HG03045 (cell line): ENCODE data around the gene CFAP299.

Experiments used
- ATAC-seq: cut with Tn5 transposase; IDR thresholded peaks from one replicate; pipeline ENCODE4 v1.9.1; 2021; ENCODE audit warnings: mild to moderate bottlenecking, moderate library complexity; ENCODE audit not compliant: unreplicated experiment

The CFAP299 gene

DNA sequence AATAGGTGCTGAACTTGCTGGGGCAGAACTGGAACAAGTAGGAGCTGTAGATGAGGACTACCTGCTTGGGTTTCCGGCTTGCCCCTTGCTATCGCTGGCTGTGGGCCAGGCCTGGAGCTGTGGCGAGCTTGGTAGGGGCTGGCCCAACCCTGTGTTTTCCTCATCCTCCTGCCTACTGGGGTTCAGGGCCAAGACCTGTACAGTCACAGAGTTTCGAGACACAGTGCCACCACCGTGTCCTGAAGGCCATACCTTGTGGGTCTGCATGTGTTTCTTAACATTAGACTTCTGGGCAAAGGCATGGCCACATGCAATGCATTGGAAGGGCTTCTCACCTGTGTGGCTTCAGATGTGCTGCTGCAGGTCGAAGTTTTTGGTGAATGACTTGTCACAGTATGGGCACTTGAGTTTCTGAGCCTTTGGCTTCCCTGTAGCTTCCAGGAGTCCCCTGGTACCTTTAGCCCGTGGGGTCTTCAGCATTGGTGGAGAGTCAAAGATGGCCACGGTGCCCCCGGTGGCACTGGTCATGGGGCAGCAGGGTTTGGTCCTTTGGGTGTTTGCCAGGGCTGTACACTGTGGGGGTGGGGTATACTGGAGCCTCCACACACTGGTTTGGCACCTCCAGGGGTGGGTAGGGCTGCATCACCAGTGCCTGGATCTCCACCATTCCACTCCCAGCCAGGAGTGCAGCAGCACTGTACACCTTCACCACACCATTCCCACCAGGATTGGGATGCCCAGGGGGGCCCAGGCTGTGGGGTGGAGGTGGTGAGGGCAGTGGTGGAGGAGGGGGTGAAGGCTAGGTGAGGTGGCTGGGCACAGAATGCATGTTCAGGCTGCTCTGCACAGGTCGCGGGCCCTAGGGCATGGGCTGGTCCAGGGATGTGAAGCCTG lies 52.1 kb downstream of the CFAP299 start:
- ATAC-seq = no peak

- ATAC-seq = no peak
Observed at GRCh38 chr4:80388284-80388607, 52.7 kb downstream of the CFAP299 start.

DNA sequence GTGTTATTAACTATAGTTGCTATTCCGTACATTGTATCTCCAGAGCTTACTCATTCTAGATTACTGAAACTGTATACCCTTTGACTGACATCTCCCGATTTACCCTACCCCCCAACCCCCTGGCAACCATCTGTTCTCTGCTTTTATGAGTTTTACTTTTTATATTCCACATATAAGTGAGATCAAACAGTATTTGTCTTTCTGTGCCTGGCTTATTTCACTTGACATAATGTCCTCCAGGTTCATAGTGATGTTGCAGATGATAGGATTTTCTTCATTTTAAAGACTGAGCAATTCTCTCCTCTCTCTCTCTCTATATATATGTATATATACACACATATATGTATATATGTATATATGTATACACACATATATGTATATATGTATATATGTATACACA lies 54.6 kb downstream of the CFAP299 start:
- ATAC-seq = no peak

GRCh38 chr4:80393246-80393969 lies 57.9 kb downstream of the CFAP299 start:
- no peak for ATAC-seq

GRCh38 chr4:80393970-80394250 lies 58.4 kb downstream of the CFAP299 start:
- ATAC-seq = no peak

DNA sequence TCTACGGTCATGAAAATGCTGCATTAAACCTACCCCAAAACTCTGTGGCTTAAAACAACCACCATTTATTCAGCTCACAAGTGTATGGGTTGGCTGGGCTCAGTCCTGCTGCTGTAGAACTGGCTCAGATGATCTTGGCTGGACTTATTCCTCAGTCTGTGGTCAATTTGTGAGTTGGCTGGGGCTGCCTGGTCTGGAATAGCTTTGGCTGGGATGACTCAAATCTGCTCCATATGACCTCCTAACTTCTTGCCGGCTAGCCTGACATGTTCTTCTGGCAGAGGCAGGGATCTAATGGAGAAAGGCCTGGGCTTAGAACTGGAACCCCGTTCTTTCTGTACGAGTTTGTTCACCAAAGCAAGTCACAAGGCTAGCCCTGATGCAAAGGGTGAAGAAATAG lies 71.7 kb downstream of the CFAP299 start:
- ATAC-seq = no peak

DNA sequence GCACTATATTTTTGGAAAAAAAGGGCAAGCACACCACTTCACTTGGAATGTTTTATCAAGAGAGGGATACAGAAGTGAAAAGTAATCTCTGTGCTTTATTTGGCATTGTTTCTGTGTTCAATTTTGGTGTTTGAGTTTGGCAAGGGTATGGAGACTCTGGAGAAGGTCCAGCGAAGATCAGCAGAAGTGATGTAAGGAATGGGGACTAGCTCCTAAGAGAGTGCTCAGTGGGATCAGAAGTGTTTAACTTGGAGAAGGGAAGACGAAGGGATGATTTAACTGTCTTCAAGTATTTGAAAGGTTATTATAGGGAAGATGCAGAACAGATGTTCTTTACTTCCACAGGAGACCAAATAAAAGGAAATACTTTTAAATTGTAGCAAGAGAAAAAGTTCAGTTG lies 74.3 kb downstream of the CFAP299 start:
- ATAC-seq = no peak

DNA sequence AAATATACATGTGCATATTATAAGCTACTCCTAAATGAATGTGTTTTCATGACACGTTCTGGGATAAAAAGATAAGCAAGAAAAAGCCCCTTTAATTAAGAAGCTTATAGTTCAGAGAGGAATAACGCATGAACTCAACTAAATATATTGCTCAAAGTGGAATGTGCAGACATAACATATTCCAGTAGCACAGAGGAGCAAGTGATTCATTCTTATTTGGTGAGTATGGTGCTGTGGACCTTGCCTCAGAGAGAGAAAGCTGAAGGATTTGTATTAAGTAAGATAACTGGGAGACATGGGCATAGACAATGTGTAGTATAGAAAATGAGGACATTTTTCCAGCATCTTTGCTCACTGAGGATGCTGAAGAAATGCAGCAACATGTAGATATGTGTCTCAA lies 76.8 kb downstream of the CFAP299 start:
- ATAC-seq = no peak

- ATAC-seq = no peak
Observed at GRCh38 chr4:80413086-80413485, 77.6 kb downstream of the CFAP299 start.

GRCh38 chr4:80417019-80417418 lies 81.5 kb downstream of the CFAP299 start:
- no peak for ATAC-seq

DNA sequence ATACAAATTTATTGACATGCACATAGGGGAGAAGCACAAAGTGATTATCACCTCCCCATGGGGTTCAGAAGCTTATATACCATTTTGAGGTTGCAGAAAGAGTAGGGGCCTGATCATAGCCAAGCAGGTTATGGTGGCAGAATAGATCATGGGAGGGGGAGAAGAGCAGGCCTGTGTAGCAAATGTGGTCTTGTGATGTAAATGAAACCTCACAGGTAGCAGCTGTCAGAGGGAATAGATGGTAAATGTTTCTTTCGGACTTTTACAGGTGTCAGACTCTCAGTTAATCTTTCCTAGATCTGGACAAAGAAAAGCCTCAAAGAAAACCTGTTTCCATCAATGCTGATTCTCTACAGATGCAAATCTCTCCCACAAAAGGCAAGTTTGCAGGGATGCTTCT lies 84.4 kb downstream of the CFAP299 start:
- no peak for ATAC-seq

DNA sequence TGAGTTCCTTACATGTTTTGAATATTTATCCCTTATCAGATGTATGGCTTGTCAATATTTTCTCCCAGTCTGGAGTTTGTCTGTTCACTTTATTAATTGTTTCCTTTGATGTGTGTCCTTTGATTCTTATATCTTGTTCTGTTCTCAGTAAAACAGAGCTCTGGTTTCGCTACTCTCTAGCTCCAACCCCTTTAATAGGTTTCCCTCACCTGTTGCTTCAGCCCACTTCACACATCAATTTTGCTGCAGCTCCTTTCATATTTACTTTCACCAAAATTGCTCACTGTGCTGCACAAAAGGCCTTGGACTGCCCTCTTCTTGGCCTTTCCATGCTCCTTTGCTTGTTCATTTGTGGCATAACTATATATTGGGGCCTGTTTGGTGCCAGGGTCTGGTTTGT lies 85.1 kb downstream of the CFAP299 start:
- ATAC-seq = no peak

DNA sequence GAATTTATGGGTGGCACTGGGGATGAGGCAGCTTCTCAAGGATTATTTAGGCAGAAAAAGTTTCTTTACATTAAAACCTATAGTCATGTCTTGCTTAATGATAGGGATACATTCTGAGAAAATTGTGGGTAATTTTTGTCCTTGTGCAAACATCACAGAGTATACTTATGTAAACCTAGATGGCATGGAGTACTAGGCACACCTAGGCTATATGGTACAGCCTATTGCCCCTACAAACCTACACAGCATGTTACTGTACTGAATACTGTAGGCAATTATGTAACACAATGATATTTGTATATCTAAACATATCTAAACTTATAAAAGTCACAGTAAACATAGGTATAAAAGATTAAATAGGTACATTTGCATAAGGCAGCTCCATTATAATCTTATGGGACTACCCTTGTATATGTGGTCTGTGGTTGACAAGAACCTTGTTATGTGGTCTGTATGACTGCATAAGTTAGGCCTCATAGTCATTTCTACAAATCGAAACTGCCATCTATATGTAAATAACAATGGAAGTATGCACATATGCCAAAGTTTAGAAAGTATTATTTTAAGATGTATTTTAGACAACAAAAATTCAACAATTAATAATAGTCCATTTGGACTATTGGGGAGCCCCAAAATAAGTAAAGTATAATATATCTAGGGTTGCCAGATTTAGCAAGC lies 87.3 kb downstream of the CFAP299 start:
- ATAC-seq = no peak

GRCh38 chr4:80423553-80424224 lies 88.2 kb downstream of the CFAP299 start:
- no peak for ATAC-seq

DNA sequence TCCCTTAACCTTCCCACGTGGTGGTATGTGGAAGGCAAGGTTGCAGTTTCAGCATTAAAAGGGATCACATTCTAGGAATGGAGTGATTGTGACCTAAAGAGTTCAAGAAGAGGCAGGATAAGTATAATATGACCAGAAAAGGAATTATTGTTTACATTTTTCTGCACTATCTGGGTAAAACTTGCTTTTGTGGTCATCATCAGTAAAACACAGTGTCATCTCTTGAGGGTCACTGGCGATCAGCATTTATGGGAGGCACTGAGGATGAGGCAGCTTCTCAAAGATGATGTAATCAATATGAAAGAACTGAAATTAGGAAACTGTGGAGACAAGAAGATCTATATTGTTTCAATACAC lies 88.7 kb downstream of the CFAP299 start:
- ATAC-seq = no peak

DNA sequence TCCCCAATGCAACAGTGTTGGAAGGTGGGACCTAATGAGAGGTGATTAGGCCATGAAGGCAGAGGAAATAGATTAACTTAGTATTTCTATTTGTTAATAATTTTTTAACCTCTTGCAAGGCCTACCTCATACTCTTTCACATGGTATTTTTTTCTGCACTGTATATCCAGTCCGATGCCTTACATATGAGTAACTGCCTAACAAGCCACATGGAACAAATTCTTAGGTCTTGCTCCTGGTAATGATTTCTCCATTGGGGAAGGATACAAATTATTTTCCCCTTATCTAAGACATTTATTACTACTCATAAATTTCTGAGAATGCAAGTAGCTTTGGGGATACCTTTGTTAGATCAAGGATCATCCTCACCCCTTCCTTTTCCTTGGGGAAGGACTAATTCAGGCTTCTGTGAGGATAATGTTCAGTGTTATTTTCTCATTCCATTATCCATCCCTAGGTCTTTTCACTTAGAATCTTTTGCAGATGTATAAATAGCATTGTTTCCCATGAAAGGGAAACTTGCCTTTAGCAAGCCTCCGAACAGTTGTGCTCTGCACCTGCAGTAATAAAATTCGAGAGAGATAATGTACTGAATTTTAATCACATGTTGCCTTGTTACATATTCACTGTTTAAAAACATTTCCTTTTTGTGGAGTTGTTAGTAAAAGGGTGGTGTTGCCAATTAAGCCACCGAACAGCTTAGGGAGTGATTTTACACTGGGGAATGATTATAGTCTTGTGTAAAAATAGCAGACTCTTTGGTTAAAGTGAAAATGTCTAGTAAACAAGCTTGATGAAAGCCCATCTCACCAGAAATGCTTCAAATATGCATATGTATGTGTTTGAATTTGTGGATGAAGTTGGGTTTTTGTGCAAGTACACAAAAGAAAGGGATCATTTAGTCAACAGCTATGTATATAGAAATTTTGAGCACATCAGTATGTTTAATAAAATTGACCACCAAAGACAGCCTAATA lies 89.9 kb downstream of the CFAP299 start:
- ATAC-seq = no peak

DNA sequence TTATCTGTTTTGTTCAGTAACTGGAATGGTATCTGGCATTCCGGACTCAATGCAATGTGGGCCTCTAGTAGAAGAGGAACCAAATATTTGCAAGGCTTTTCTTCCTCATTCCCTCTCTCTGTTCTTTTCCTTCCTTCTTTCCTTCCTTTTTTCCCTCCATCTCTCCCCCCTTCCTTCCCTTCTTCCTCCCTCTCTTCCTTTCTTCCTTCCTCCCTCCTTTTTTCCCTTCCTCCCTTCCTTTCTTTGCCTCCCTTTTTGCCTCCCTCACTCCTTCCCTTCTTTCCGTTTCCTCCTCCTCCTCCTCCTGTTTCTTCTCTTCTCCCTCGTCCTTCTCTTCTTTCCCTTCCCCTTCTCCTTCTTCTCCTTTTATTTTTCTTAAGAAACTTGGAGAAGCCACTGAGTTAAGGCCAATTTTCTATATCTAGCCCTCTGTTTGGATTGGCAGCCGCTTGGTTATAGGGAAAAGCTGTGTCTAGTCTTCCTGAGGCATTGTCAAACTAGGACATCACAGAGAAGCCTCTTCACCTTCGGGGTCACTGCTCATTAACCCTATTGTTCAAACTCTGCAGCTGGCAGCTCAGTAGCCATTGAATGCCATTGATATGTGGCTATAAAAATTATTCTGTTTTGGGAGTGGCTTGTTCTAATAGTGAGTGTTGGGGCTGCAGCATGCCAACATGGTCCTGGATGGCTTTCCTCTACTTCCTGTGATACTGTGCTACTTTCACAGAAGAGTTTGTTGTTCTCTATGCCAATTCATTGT lies 95.9 kb downstream of the CFAP299 start:
- no peak for ATAC-seq

- no peak for ATAC-seq
Observed at GRCh38 chr4:80434238-80434637, 98.7 kb downstream of the CFAP299 start.

- no peak for ATAC-seq
Observed at GRCh38 chr4:80438016-80438415, 102.5 kb downstream of the CFAP299 start.
